SK-N-SH treated with all-trans-retinoic acid at 6 μM for 48 hours (cell line): ENCODE data around the gene CTNNA3.

Experiments used
- ATAC-seq: fragments of 200-7000 bp; cut with Tn5 transposase; 3 replicates; pipeline ENCODE4 v1.9.1; 2020; ENCODE audit warnings: mild to moderate bottlenecking, moderate library complexity
- ARNTL ChIP-seq: fragments of 450-650 bp; formaldehyde crosslinking; IDR thresholded peaks from 2 replicates; pipeline ENCODE4 v1.5.0; 2020; ENCODE audit warnings: low read depth, mild to moderate bottlenecking, moderate library complexity, borderline replicate concordance
- BACH2 ChIP-seq: fragments of 250-450 bp; sonication (Bioruptor Pico); IDR thresholded peaks from 2 replicates; pipeline ENCODE4 v1.9.0; 2021; ENCODE audit warnings: mild to moderate bottlenecking, borderline replicate concordance
- CREB5 ChIP-seq: fragments of 250-450 bp; sonication (Bioruptor Pico); IDR thresholded peaks from 2 replicates; pipeline ENCODE4 v1.5.1; 2020; ENCODE audit warnings: low read depth, mild to moderate bottlenecking, moderate library complexity
- CSDC2 ChIP-seq: fragments of 250-450 bp; sonication (Bioruptor Pico); IDR thresholded peaks from 2 replicates; pipeline ENCODE4 v1.5.0; 2020; ENCODE audit warnings: mild to moderate bottlenecking, moderate library complexity
- CSRNP3 ChIP-seq: fragments of 250-450 bp; sonication (Bioruptor Pico); IDR thresholded peaks from 2 replicates; pipeline ENCODE4 v1.5.1; 2021; ENCODE audit warnings: mild to moderate bottlenecking, moderate library complexity
- GLIS3 ChIP-seq: fragments of 250-450 bp; sonication (Bioruptor Pico); IDR thresholded peaks from 2 replicates; pipeline ENCODE4 v1.5.0; 2020; ENCODE audit warnings: mild to moderate bottlenecking, moderate library complexity
- OSR1 ChIP-seq: fragments of 250-450 bp; sonication (Bioruptor Pico); IDR thresholded peaks from 2 replicates; pipeline ENCODE4 v1.8.0; 2022; ENCODE audit warnings: moderate library complexity, mild to moderate bottlenecking, inconsistent platforms
- PATZ1 ChIP-seq: fragments of 250-450 bp; sonication (Bioruptor Pico); IDR thresholded peaks from 2 replicates; pipeline ENCODE4 v1.8.0; 2020; ENCODE audit warnings: mild to moderate bottlenecking, moderate library complexity, borderline replicate concordance
- POU6F1 ChIP-seq: fragments of 250-450 bp; sonication (Bioruptor Pico); IDR thresholded peaks from 2 replicates; pipeline ENCODE4 v1.8.0; 2021; ENCODE audit warnings: low read depth, mild to moderate bottlenecking, moderate library complexity, borderline replicate concordance
- PPARA ChIP-seq: fragments of 250-450 bp; sonication (Bioruptor Pico); IDR thresholded peaks from 2 replicates; pipeline ENCODE4 v1.5.0; 2020; ENCODE audit warnings: mild to moderate bottlenecking, borderline replicate concordance
- RARB ChIP-seq: fragments of 250-450 bp; sonication (Bioruptor Pico); IDR thresholded peaks from 2 replicates; pipeline ENCODE4 v1.8.0; 2021; ENCODE audit warnings: mild to moderate bottlenecking, moderate library complexity
- SNAI2 ChIP-seq: fragments of 250-450 bp; sonication (Bioruptor Pico); IDR thresholded peaks from 2 replicates; pipeline ENCODE4 v1.5.0; 2020; ENCODE audit warnings: mild to moderate bottlenecking, moderate library complexity
- TCF4 ChIP-seq: fragments of 250-450 bp; sonication (Bioruptor Pico); IDR thresholded peaks from 2 replicates; pipeline ENCODE4 v1.8.0; 2021; ENCODE audit warnings: mild to moderate bottlenecking, moderate library complexity, borderline replicate concordance
- TOX ChIP-seq: fragments of 250-450 bp; sonication (Bioruptor Pico); IDR thresholded peaks from 2 replicates; pipeline ENCODE4 v1.8.0; 2021; ENCODE audit warnings: mild to moderate bottlenecking, moderate library complexity, borderline replicate concordance
- TSHZ2 ChIP-seq: fragments of 250-450 bp; sonication (Bioruptor Pico); IDR thresholded peaks from 2 replicates; pipeline ENCODE4 v1.5.0; 2020; ENCODE audit warnings: mild to moderate bottlenecking, moderate library complexity
- ZC3H10 ChIP-seq: fragments of 250-450 bp; sonication (Bioruptor Pico); IDR thresholded peaks from 2 replicates; pipeline ENCODE4 v1.5.1; 2021; ENCODE audit warnings: mild to moderate bottlenecking, moderate library complexity
- ZFP3 ChIP-seq: fragments of 250-450 bp; sonication (Bioruptor Pico); IDR thresholded peaks from 2 replicates; pipeline ENCODE4 v1.5.0; 2020; ENCODE audit warnings: mild to moderate bottlenecking, moderate library complexity
- ZFP30 ChIP-seq: fragments of 450-650 bp; formaldehyde crosslinking; IDR thresholded peaks from 2 replicates; pipeline ENCODE4 v1.5.0; 2022; ENCODE audit warnings: mild to moderate bottlenecking, moderate library complexity
- ZNF565 ChIP-seq: fragments of 450-650 bp; formaldehyde crosslinking; conservative IDR thresholded peaks from 2 replicates; pipeline ENCODE4 v1.5.0; 2020; ENCODE audit warnings: low read depth, mild to moderate bottlenecking, moderate library complexity
- ZNF70 ChIP-seq: fragments of 450-650 bp; formaldehyde crosslinking; IDR thresholded peaks from 2 replicates; pipeline ENCODE4 v1.5.0; 2020; ENCODE audit warnings: mild to moderate bottlenecking, moderate library complexity
- ZNF8 ChIP-seq: fragments of 450-650 bp; formaldehyde crosslinking; IDR thresholded peaks from 2 replicates; pipeline ENCODE4 v1.5.0; 2020; ENCODE audit warnings: mild to moderate bottlenecking, moderate library complexity

Gene CTNNA3

GRCh38 chr10:66189271-66189670 is 1506.7 kb downstream of the CTNNA3 start:
- ATAC-seq, result no peak
- TF ChIP-seq TOX (CRISPR knock-in tag), result no peak

GRCh38 chr10:66187053-66187733 is 1508.8 kb downstream of the CTNNA3 start:
- TF ChIP-seq ZNF8 (CRISPR knock-in tag), result no peak
- TF ChIP-seq ARNTL, result no peak
- TF ChIP-seq CSRNP3, result no peak
- no peak for TF ChIP-seq GLIS3 (CRISPR knock-in tag)
- TF ChIP-seq ZC3H10 (CRISPR knock-in tag), result no peak
- TF ChIP-seq CREB5 (CRISPR knock-in tag), result no peak
- no peak for TF ChIP-seq ZNF70 (CRISPR knock-in tag)
- TF ChIP-seq BACH2 (CRISPR knock-in tag), result no peak
- no peak for TF ChIP-seq SNAI2
- no peak for TF ChIP-seq ZNF565
- no peak for TF ChIP-seq RARB (CRISPR knock-in tag)
- no peak for TF ChIP-seq PATZ1 (CRISPR knock-in tag)
- TF ChIP-seq TSHZ2 (CRISPR knock-in tag), result no peak
- TF ChIP-seq POU6F1, result no peak
- TF ChIP-seq ZFP30, result no peak
- TF ChIP-seq ZFP3 (CRISPR knock-in tag), result no peak
- no peak for TF ChIP-seq OSR1 (CRISPR knock-in tag)
- no peak for TF ChIP-seq PPARA (CRISPR knock-in tag)
- no peak for ATAC-seq

GRCh38 chr10:66183028-66183427 is 1513.0 kb downstream of the CTNNA3 start:
- TF ChIP-seq ZFP3 (CRISPR knock-in tag), result no peak
- no peak for TF ChIP-seq ZNF565
- no peak for TF ChIP-seq ARNTL
- TF ChIP-seq ZNF8 (CRISPR knock-in tag), result no peak
- no peak for TF ChIP-seq ZC3H10 (CRISPR knock-in tag)
- no peak for TF ChIP-seq SNAI2
- no peak for TF ChIP-seq GLIS3 (CRISPR knock-in tag)
- no peak for TF ChIP-seq TCF4 (CRISPR knock-in tag)
- no peak for TF ChIP-seq CREB5 (CRISPR knock-in tag)
- TF ChIP-seq ZFP30, result no peak
- TF ChIP-seq POU6F1, result no peak
- no peak for TF ChIP-seq CSDC2
- no peak for TF ChIP-seq BACH2 (CRISPR knock-in tag)
- no peak for ATAC-seq
